HEK293T (cell line): ENCODE measurements around the gene TMIE.

ENCODE experiments used
- ARNT ChIP-seq: fragments of 450-650 bp; IDR thresholded peaks from 2 replicates; pipeline ENCODE4 v1.6.1; 2017; ENCODE audit warnings: mild to moderate bottlenecking
- BHLHE40 ChIP-seq: fragments of 450-650 bp; IDR thresholded peaks from 2 replicates; pipeline ENCODE4 v1.6.1; 2016; ENCODE audit warnings: mild to moderate bottlenecking, moderate library complexity, borderline replicate concordance
- CTBP1 ChIP-seq: fragments of 450-650 bp; IDR thresholded peaks from 2 replicates; pipeline ENCODE4 v1.6.1; 2016; ENCODE audit warnings: borderline replicate concordance
- FOXA1 ChIP-seq: fragments of 450-650 bp; IDR thresholded peaks from 2 replicates; pipeline ENCODE4 v1.6.1; 2016; ENCODE audit warnings: mild to moderate bottlenecking
- FOXK2 ChIP-seq: fragments of 450-650 bp; IDR thresholded peaks from 2 replicates; pipeline ENCODE4 v1.6.1; 2016; ENCODE audit warnings: mild to moderate bottlenecking
- FOXM1 ChIP-seq: fragments of 450-650 bp; IDR thresholded peaks from 2 replicates; pipeline ENCODE4 v1.6.1; 2017; ENCODE audit warnings: mild to moderate bottlenecking, borderline replicate concordance
- SP1 ChIP-seq: fragments of 450-650 bp; IDR thresholded peaks from 2 replicates; pipeline ENCODE4 v1.6.1; 2017
- SUZ12 ChIP-seq: fragments of 450-650 bp; IDR thresholded peaks from 2 replicates; pipeline ENCODE4 v1.6.1; 2016; ENCODE audit warnings: mild to moderate bottlenecking
- TARDBP ChIP-seq: fragments of 450-650 bp; IDR thresholded peaks from 2 replicates; pipeline ENCODE4 v1.6.1; 2016
- TF ChIP-seq, protein P1 (sequence below): fragments of 450-650 bp; IDR thresholded peaks from 2 replicates; pipeline ENCODE4 v1.6.1; 2016

- TF ChIP-seq FOXM1 (no peak), FOXK2 (no peak), BHLHE40 (no peak), CTBP1 (no peak), FOXA1 (no peak), TARDBP (no peak), SUZ12 (no peak), ARNT (no peak), SP1 (no peak)
- TF ChIP-seq, protein P1, sequence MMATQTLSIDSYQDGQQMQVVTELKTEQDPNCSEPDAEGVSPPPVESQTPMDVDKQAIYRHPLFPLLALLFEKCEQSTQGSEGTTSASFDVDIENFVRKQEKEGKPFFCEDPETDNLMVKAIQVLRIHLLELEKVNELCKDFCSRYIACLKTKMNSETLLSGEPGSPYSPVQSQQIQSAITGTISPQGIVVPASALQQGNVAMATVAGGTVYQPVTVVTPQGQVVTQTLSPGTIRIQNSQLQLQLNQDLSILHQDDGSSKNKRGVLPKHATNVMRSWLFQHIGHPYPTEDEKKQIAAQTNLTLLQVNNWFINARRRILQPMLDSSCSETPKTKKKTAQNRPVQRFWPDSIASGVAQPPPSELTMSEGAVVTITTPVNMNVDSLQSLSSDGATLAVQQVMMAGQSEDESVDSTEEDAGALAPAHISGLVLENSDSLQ, result no peak
These were observed 33.1 kb upstream of the TMIE start for GRCh38 chr3:46668116-46668515.
